KOPT-K1 (cell line): ENCODE data around the gene DDX55.
"Not testable (repeated sequence)": the region's sequence is repeated elsewhere in the genome, so short reads cannot be mapped to it uniquely, and the experiment has no call there.

Experiments used
- H3K27ac ChIP-seq: fragments of 200-600 bp; sonication (generic); 2 replicates; pipeline ENCODE4 v1.5.1; 2016; ENCODE audit warnings: antibody characterized with exemption, mild to moderate bottlenecking, low read depth, low read length; ENCODE audit not compliant: poor library complexity, severe bottlenecking
- H3K36me3 ChIP-seq: fragments of 200-600 bp; sonication (generic); 2 replicates; pipeline ENCODE4 v1.5.1; 2017; ENCODE audit warnings: antibody characterized with exemption, mild to moderate bottlenecking, low read length, moderate library complexity; ENCODE audit not compliant: insufficient read depth
- H3K9me3 ChIP-seq: fragments of 200-600 bp; sonication (generic); 2 replicates; pipeline ENCODE4 v1.5.1; 2017; ENCODE audit warnings: antibody characterized with exemption, low read length, mild to moderate bottlenecking; ENCODE audit not compliant: insufficient read depth, poor library complexity, severe bottlenecking

DDX55 gene, protein sequence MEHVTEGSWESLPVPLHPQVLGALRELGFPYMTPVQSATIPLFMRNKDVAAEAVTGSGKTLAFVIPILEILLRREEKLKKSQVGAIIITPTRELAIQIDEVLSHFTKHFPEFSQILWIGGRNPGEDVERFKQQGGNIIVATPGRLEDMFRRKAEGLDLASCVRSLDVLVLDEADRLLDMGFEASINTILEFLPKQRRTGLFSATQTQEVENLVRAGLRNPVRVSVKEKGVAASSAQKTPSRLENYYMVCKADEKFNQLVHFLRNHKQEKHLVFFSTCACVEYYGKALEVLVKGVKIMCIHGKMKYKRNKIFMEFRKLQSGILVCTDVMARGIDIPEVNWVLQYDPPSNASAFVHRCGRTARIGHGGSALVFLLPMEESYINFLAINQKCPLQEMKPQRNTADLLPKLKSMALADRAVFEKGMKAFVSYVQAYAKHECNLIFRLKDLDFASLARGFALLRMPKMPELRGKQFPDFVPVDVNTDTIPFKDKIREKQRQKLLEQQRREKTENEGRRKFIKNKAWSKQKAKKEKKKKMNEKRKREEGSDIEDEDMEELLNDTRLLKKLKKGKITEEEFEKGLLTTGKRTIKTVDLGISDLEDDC

DNA sequence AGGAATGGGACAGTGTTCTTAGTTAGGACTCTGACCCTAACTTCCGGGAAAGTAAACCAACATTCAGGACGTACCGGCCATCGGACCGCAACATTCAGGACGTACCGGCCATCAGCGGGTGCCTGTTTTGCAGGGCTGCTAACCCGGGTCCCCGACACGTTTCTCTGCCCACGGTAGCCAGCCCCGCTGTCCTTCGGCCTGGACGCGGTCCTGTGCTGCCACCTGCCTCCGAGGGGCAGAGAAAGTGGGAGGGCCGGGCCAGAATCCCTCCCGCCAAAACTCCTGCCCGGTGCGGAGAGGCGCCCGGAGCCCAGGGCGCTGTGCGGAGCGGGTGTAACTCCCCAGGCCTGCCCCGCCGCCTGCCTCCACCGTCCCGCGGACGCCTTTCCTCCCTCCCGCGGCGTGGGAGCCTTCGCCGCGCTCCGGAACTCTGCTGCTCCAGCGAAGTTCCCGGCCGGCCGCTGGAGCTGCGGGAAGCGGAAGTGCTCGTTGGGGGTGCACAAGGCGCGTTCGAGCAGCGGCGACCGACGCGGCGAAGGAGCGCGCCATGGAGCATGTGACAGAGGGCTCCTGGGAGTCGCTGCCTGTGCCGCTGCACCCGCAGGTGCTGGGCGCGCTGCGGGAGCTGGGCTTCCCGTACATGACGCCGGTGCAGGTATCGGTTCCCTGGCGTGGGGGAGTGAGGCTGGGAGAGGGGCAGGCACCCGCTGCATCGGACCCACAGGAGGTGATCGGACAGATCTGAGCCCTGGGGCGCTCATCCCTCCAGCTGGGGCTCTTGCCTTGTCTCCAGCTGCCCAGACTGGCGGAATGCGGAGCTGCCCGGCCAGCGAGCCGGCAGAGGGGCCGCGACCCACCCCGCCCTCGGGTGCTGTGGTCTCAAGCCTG, at the start of gene DDX55:
DDX55 (plus strand) TSS at position 498 of the 888 bp plus-strand sequence; CDS start at position 548, 50 bp downstream.
- Histone ChIP-seq H3K9me3 (no peaks in the 10 kb centered on the region), H3K36me3 (peaks cover 65% of the 10 kb centered on the region), H3K27ac (peak within 1 kb of the TSS; percentile 94)

DNA sequence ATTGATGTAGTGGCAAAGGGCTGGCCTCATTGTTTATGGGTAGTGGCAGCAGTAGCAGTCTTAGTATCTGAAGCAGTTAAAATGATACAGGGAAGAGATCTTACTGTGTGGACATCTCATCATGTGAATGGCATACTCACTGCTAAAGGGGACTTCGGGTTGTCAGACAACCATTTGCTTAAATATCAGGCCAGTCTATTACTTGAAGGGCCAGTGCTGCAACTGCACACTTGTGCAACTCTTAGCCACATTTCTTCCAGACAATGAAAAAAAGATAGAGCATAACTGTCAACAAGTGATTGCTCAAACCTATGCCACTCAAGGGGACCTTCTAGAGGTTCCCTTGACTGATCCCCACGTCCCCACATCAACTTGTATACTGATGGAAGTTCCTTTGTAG, 47.8 kb upstream of the DDX55 start:
- H3K27ac ChIP-seq, H3K9me3 ChIP-seq, H3K36me3 ChIP-seq: not testable (repeated sequence)

GRCh38 chr12:123554843-123555242, 47.1 kb upstream of the DDX55 start:
- not testable (repeated sequence) for H3K36me3 ChIP-seq, H3K27ac ChIP-seq, H3K9me3 ChIP-seq

GRCh38 chr12:123558487-123558886, 43.4 kb upstream of the DDX55 start:
- H3K27ac ChIP-seq, H3K9me3 ChIP-seq, H3K36me3 ChIP-seq: not testable (repeated sequence)

DNA sequence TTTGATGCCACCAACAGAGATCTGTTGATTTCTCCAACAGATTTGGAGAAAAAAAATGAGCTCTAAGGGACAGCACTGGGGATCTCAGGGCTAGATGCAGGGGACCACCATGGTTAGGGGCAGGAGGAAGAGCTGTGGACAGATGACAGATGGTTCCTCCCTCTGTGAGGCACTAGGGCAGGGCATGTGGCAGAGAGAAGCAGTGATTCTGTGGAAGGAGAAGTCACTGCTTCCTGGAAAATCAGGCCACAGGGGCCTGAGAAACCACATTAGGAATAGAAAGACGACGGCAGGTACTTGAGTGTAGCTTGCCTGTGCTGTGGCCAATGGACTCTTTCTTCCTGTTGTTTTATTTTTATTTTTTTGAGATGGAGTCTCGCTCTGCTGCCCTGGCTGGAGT, 42.4 kb upstream of the DDX55 start:
- H3K36me3 ChIP-seq, result no peaks in the 10 kb centered on the region
- H3K27ac ChIP-seq, result no peak overlapping the region
- no peaks in the 10 kb centered on the region for H3K9me3 ChIP-seq

DNA sequence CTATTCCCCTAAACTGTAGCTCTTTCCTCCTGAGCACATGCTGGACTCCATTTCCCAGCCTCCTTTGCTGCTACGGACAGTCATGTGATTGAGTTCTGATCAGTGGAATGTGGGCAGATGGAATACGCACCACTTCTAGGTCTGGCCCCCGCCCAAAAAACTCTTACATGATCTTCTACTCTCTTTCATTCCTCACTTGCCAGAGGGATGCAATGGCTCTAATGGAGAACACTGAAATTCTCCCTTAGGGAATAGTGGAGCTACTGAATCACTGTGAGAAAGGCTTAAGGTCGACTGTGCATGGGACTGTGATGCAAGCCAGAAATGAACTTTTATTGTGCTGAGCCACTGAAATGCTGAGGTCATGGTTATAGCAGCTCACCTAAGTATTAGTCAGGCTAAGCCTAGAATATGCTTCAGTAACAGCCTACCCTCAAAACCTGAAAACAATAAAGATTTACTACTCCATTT, 30.5 kb upstream of the DDX55 start:
- H3K36me3 ChIP-seq, result no peaks in the 10 kb centered on the region
- no peaks in the 10 kb centered on the region for H3K9me3 ChIP-seq
- H3K27ac ChIP-seq, result peak overlapping the region; percentile 44

DNA sequence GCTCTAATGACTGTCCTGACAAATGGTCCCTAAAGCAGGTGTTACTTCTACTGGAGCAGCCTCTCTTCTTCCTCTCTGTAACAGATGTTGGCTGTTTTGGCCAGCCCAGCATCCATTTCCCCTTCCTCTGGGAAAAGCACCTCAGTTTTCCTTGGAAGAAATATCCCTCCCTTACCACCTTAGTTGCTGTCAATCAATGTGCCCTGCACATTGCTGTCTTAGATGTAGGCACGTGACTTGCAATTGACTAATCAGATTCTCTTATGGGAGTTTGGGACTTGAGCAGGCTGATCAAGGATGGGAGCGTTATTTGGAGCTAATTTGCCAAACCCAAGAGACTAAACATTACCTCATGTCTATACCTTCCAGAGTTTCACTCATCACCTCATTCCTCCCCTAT, 29.5 kb upstream of the DDX55 start:
- no peaks in the 10 kb centered on the region; the same call in 1 of the 2 replicates for H3K36me3 ChIP-seq
- H3K27ac ChIP-seq, result no peak overlapping the region
- no peaks in the 10 kb centered on the region for H3K9me3 ChIP-seq

GRCh38 chr12:123573870-123574269, 28.0 kb upstream of the DDX55 start:
- no peaks in the 10 kb centered on the region for H3K9me3 ChIP-seq
- no peaks in the 10 kb centered on the region; the same call in 1 of the 2 replicates for H3K36me3 ChIP-seq
- H3K27ac ChIP-seq, result no peak overlapping the region

DNA sequence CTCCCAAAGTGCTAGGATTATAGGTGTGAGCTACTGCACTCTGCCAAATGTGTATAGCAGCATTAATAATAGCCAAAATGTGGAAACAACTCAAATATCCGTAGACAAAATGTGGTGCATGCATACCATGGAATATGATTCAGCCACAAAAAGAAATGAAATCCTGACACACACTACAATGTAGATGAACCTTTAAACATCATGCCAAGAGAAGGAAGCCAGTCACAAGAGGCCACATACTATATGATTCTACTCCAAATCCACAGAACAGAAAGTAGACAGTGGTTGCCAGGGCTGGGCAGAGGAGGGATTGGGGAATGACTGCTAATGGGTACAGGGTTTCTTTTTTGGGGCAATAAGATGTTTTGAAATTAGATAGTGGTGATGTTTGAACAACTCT, 25.3 kb upstream of the DDX55 start:
- H3K27ac ChIP-seq, result no peak overlapping the region
- H3K9me3 ChIP-seq, result no peaks in the 10 kb centered on the region
- H3K36me3 ChIP-seq, result no peaks in the 10 kb centered on the region; the same call in 1 of the 2 replicates

DNA sequence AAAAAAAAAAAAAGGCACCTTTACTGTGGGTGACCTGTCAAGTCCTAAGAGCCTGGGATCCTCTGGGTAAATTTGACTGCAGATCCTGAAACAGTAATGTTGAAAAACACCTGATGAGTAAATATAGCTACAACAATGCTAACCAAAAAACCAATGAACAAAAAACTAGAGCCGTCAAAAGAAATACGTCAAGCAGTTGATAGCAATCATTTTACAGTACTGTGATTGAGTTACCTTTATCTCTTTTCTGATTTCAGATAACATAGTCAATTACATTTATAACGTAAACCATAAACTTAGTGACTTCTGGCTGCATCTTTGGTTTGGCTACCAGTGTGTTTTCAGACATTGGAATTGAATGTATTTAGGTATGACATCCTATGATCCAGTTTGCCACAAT, 23.7 kb upstream of the DDX55 start:
- H3K36me3 ChIP-seq, result no peaks in the 10 kb centered on the region; the same call in 1 of the 2 replicates
- H3K27ac ChIP-seq, result no peak overlapping the region
- H3K9me3 ChIP-seq, result no peaks in the 10 kb centered on the region

GRCh38 chr12:123578829-123579228, 23.1 kb upstream of the DDX55 start:
- H3K9me3 ChIP-seq, result not testable (repeated sequence)

GRCh38 chr12:123580772-123581171, 21.1 kb upstream of the DDX55 start:
- Histone ChIP-seq H3K36me3 (no peaks in the 10 kb centered on the region; the same call in 1 of the 2 replicates), H3K27ac (no peak overlapping the region), H3K9me3 (no peaks in the 10 kb centered on the region)

More at GRCh38 chr12:123578829-123579228, 23.1 kb upstream of the DDX55 start:
- H3K27ac ChIP-seq, H3K36me3 ChIP-seq: not testable (repeated sequence)

GRCh38 chr12:123591702-123592481, 10.0 kb upstream of the DDX55 start:
- Histone ChIP-seq H3K27ac (no peak overlapping the region), H3K9me3 (no peaks in the 10 kb centered on the region), H3K36me3 (peaks cover 99% of the 10 kb centered on the region)

GRCh38 chr12:123595729-123596128, 6.2 kb upstream of the DDX55 start:
- Histone ChIP-seq H3K27ac (no peak overlapping the region), H3K36me3 (peaks cover 92% of the 10 kb centered on the region), H3K9me3 (no peaks in the 10 kb centered on the region)
